ENCODE results near the gene LDAH.

DNA sequence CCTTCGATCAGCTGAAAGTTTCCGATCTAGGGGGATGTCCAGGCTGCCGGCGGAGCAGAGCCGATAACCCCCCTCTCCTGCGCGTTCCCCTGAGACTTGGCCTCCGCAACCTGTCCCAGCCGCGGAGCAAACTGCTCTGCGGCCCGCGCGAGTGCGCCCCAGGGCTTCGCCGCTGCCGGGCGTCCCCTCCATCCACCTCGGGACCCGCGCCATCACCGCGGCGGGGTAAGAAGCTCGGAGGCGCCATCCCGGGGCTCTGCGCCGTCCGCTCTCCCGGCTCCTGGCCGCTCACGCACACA, 156.9 kb downstream of the LDAH start:
- TF ChIP-seq CTCF (conservative IDR thresholded peaks at IDR 0.05; ENCODE audit: low read depth in 2 of 2) = no peak
- TF ChIP-seq, protein P1, sequence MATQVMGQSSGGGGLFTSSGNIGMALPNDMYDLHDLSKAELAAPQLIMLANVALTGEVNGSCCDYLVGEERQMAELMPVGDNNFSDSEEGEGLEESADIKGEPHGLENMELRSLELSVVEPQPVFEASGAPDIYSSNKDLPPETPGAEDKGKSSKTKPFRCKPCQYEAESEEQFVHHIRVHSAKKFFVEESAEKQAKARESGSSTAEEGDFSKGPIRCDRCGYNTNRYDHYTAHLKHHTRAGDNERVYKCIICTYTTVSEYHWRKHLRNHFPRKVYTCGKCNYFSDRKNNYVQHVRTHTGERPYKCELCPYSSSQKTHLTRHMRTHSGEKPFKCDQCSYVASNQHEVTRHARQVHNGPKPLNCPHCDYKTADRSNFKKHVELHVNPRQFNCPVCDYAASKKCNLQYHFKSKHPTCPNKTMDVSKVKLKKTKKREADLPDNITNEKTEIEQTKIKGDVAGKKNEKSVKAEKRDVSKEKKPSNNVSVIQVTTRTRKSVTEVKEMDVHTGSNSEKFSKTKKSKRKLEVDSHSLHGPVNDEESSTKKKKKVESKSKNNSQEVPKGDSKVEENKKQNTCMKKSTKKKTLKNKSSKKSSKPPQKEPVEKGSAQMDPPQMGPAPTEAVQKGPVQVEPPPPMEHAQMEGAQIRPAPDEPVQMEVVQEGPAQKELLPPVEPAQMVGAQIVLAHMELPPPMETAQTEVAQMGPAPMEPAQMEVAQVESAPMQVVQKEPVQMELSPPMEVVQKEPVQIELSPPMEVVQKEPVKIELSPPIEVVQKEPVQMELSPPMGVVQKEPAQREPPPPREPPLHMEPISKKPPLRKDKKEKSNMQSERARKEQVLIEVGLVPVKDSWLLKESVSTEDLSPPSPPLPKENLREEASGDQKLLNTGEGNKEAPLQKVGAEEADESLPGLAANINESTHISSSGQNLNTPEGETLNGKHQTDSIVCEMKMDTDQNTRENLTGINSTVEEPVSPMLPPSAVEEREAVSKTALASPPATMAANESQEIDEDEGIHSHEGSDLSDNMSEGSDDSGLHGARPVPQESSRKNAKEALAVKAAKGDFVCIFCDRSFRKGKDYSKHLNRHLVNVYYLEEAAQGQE (IDR thresholded peaks at IDR 0.05; ENCODE audit: unreplicated experiment) = no peak

All from GM23338 (cell line).